ENCODE results near the gene CDC16.
A peak's percentile ranks its signal among the peaks of the same experiment; 100 is the strongest.

Gene CDC16

DNA sequence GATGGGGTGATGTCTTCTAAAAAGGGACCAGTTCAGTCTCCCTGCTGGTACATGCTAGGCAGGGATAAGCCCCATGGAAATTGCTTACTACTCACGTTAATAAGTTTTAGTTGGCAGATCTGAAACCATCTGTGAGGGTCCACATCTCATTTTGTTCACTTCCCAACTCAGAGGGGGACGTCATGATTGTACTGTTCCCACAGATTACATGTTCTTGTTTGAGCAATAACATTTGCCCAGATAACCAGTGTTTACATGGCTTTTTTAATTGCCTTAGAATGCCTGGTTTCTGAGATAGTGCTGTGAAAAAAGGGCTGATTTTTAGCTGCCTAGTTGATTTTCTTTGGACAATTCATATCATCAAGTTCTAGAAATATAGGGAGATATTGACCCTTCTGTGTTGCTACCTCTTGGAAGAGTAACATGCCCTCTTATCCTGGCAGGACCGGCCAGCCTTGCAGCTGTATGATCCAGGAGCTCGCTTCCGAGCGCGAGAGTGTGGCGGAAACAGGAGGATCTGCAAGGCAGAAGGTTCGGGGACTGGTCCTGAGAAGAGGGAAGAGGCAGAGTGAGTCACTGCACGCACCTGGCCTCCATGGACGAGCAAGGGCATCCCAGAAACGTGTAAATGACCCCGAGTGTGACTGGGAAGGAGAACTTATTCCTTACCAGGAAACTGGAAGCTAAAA lies 69.8 kb downstream of the CDC16 start:
- no peak for DNase-seq

DNA sequence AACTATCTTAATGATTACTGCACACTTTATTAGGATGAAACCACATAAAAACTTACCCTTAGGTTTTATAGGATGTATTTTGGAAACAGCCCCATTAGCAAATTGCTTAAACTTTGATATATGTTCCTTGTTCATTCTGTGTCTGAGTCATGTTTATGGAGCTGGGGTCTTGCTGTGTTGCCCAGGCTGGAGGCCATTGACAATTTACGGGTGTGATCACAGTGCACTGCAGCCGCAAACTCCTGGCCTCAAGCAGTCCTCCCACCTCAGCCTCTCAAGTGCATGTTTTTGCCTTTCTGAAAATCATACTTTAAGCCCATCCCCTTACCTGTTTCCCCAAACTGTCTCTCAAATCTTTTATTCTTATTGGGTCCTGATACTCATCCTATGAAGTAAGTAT lies 74.4 kb downstream of the CDC16 start:
- DNase-seq, result no peak

DNA sequence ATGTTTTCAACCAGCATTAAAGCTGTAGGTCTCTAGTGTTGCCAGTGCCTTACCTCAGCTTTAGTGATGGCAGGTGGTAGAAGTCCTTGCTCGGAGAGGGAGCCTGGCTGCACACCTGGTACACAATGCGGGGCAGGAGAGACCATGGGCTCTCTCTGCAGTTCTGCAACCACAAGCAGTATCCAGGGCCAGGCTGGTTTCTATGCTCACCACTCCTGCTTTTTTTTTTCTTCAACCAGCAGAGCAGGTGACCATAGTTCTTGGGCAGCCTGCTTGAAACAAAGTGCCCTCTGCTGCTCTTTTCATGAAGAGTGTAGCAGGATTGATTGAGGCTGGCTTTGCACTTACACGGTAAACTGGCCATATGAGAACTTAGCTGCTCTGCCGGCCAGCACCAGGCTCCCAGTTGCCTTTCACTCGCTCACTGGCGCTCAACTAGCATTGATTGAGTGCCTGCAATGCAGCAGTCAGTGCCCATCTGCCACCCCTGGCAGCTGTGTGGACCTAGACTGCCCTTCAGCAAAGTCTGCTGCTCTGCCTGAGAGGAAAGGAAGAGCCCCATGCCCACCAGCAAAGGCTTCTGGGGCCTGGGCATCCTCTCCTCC lies 75.2 kb downstream of the CDC16 start:
- DNase-seq, result no peak

DNA sequence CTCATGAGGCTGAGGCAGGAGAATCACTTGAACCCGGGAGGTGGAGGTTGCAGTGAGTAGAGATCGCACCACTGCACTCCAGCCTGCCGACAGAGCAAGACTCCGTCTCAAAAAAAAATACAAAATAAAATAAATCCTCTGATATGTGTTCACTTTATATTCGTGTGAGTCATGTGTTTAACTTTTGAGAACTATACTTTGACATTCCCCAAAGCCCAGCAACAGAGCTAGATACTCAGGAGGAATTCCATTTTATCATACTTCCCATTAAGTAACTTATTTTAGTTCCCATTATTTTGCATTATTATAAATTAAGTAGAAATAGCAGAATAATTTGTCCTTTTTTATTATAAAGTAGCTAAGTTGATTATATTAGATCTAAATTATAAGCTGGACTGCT lies 76.3 kb downstream of the CDC16 start:
- no peak for DNase-seq

DNA sequence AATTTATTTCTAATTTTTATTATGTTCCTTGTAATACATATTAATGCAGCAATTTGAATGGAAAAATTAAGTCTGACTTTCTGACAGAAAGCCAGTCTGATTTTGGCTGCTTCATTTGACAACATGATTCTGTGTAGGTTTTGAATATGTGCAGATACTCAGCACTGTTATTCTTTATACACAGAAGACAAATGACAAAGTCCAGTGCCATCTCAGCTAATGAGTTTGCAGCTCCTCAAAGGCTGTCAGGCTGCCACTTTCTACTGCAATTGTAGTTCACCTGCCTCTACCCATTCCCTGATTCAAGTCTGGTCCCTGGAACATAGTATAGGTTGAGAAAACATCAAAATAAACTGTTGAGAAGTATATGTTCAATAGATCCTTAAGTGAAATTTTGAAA lies 76.7 kb downstream of the CDC16 start:
- no peak for DNase-seq

DNA sequence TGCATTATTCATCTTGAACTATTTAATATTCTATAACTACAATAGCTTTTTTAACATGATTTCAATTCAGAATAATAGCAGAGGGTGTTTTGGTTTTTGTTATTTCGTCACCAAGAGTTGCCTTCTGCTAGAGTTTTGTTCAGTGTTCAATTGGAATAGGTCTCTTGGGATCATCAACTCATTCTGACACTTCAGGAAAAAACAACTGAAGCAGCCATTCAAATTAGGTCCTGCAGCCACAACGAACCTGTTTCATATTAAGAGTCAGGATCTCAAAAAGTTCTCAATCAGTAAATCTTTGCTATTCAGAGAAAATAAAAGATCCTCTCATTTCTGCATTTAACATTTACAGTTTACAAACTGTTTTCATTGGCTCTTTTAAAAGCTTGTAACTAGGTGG lies 77.2 kb downstream of the CDC16 start:
- DNase-seq, result no peak

DNA sequence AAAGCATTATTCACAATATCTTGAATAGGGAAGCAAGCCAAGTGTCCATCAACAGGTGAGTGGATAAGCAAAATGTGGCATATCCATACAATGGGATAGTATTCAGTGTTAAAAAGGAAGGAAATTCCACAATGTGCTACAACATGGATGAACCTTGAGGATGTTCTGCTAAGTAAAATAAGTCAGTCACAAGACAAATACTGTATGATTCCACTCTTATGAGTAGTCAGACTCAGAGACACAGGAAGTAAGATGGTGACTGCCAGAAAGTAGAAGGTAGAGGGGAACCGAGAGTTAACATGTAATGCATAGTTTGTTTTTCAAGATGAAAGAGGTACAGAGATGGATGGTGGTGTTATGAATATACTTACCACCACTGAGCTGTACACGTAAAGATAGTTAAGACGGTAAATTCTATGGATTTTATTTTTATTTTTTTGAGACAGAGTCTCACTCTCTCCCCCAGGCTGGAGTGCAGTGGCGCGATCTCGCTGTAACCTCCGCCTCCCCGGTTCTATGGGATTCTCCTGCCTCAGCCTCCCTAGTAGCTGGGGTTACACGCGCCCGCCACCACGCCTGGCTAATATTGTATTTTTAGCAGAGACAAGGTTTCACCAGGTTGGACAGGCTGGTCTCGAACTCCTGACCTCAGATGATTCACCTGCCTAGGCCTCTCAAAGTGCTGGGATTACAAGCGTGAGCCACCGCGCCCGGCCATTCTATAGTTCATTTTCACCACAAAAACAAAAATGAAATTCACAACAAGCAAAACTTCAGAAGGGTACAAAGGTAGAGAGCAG lies 78.6 kb downstream of the CDC16 start:
- DNase-seq, result no peak

DNA sequence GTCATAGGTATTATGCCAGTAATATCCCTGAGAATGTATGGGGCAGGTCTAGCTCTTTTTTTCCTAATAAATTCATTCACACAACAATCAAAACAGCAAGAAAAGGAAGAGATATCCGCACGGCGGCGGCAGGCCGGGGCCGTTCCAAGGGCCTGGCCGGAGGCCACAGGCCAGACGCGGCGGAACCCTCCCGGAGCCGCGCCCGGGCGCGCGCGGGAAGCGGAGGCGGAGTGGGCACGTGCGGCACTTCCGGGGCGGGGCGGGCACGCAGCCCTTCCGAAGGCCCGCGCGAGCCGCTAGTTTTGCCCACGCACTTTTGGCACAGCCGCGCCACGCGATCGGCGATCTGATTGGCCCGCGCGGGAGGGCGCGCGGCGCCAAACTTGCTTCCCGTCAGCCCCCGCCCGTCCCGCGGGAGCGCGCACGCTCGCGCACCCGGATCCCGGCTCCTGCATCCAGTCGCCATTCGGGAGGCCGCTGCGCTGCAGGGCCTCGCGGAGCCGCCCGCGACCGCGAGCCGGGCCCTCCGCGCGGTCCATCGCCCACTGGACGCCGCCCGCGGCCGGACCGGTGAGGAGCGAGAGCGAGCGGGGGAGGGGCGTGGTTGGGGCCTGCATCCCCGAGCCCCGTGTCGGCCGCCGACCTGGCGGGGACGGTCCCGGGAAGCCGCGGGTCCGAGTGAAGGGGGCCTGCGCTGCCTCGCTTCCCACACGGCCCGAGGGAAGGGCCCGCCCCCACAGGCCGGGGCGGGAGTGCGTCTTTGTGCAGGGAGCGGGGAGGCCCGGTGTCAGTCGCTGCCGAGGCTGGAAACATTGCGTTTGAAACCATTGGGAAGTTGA lies 79.6 kb downstream of the CDC16 start, which contains the start of gene CHAMP1:
TSS of gene CHAMP1 (plus strand) at position 430 of the 839 bp plus-strand sequence. CDS start 9,340 bp downstream, outside the sequence.
- DNase-seq, result peak; percentile 91

DNA sequence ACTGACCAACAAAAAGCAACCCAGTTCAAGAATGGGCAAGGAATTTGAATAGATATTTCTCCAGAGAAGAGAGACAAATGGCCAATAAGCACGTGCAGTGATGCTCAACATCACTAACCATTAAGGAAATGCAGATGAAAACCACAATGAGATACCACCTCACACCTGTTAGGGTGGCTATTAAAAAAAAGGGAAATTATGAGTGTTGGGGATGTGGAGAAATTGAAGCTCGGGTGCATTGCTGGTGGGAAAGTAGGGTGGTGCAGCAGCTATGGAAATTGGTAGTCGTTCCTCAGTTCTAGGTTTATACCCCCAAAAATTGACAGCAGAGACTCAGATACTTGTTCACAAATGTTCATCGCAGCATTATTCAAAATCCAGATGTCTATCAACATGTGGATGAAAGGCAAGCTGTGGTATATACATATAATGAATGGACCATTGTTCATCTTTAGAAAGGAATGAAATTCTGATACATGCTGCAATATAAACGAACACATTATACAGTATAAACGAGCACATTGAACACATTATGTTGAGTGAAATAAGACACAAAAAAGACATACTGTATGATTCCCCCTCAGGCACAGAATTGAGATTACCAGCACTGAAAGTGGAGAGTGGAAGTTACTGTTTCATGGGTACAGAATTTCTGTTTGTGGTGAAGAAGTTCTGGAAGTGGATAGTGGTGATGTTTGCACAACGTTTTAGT lies 80.5 kb downstream of the CDC16 start:
- peak; percentile 29 for DNase-seq

DNA sequence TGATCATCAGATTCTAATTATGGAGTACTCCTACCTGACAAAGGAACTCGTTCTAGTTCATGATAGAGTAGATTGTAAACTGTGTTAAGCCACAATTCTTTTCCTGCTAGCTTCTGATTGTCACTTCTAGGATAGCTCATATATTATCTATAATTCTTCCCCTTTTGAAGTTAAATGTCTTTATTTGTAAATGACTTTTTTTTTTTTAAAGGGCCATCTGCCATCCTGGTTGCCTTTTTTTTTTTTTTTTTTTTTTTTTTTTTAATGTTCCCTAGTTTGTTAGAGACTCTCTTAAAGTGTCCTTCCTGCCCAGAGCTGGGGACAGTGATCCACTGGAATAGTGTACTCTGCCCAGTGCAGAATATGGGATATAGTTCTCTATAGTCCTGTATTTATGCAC lies 83.9 kb downstream of the CDC16 start:
- no peak for DNase-seq

DNA sequence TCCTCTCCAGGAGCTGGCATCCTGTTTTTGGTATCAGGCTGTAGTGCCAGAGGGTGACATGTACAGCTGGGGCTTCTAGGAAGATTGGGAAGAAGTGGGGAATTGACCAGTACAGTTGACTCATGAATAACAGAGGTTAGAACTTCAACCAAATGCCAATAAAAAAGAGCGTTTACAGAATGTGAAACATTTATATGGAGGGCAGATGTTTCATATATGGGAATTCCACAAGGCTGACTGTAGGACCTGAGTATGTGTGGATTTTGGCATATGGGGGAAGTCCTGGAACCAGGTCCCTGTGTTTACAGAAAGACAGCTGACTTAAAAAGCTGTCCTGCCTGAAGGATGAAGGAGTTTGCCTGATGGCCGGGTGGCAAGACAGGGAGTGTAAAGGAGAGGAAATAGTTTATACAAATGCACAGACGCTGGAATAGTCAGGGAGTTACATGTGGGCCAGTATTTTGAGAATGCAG lies 84.8 kb downstream of the CDC16 start:
- no peak for DNase-seq

DNA sequence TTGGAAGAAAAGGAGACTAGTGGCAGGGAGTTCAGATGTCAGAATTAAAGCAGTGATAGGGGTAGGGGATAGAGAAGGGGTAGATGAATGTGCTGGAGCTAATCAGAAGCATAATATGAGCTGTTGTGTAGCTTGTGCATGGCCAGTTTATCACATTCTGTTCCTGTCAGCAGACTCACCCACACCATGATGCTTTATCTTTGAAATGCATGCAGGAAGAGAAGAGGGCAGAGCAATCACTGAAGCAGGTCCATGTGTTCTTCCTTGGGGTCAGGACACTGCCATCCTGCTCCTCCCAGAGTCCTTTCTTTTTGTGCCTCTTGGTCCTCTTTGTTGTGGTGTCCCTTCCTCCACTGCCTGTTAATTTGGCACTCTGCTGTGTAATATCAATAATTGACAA lies 85.4 kb downstream of the CDC16 start:
- no peak for DNase-seq

DNA sequence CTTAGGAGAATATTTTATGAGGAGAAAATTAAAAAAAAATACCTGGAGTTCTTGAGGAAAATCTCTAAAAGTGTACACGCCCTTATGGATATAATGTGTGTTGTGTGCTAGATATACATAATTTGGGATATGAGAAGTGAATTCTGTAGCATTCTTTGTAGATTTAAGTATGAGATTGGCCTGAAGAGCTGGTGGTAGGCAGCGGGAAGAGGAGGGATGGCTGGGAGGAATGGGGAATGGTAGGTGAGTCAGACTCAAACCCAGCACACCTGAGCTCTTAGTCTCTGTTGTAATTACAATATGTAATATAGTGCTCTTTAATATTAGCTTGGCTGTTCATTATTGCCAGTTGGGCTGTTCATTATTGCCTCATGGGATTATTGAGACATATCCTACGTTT lies 86.6 kb downstream of the CDC16 start:
- DNase-seq, result no peak
